Pancreas (tissue), 10 donors: ENCODE data around the gene TSHR. TPM values are rescaled to one million over a fixed set of nuclear protein-coding genes. Genes with fewer than 3 reads are reported as not detected.

ENCODE experiments used
- ATAC-seq, 4 donors: fragments of 200-7000 bp; cut with Tn5 transposase; one replicate each; pipeline versions ENCODE4 v1.8.0 to v1.9.1; 2020; ENCODE audit warnings: mild to moderate bottlenecking in 4 of 4, moderate library complexity in 4 of 4
- DNase-seq, 6 donors: peaks; one replicate each; pipeline ENCODE4 v3.0.0-alpha.2; 2020
- FAIRE-seq: peaks from 2 replicates; lab custom pipeline; 2012; peaks lifted over from hg19 to GRCh38; lab: Jason Lieb, UNC
- H3K27ac ChIP-seq, 4 donors: fragments of 200-600 bp; sonication (generic); 1 replicate in 3 of 4; 2 replicates in 1 of 4; pipeline versions ENCODE4 v1.5.0 to v1.8.0; 2020
- H3K27me3 ChIP-seq, 4 donors: fragments of 200-600 bp; one replicate each; pipeline ENCODE4 v1.8.0; 2021
- H3K36me3 ChIP-seq, 3 donors: fragments of 200-600 bp; sonication (generic) in 1 of 3; one replicate each; pipeline versions ENCODE4 v1.5.0 to v1.8.0; 2020 to 2021
- H3K4me1 ChIP-seq, 3 donors: fragments of 200-600 bp; one replicate each; pipeline ENCODE4 v1.8.0; 2021
- H3K4me3 ChIP-seq, 4 donors: fragments of 200-600 bp; sonication (generic) in 2 of 4; one replicate each; pipeline versions ENCODE4 v1.5.0 to v1.8.0; 2020 to 2021
- H3K9me3 ChIP-seq, 4 donors: fragments of 200-600 bp; one replicate each; pipeline ENCODE4 v1.8.0; 2021
- WGBS, 2 donors: extraction: QIAGEN DNeasy Blood & Tissue Kit; methylation state at CpG; one replicate each; pipeline ENCODE4 v1.1.7; 2013; 5-methylcytosine and 5-hydroxymethylcytosine counted together
- intact Hi-C, 3 donors: fragments of 100-400 bp; cut with DNase I; formaldehyde crosslinking; loops; one replicate each; pipeline versions ENCODE4 v1.11.1 to v1.14.2; 2022
- polyA plus RNA-seq, 2 donors: library from polyadenylated mRNA; stranded (reverse); fragments of 200-250 nt; gene quantifications; one replicate each; pipeline ENCODE4 v1.2.3, GENCODE V29; 2013
- total RNA-seq, 6 donors: library from RNA; stranded (reverse); fragmentation: NEBNext Ultra II Directional in 4 of 6; extraction: Animal tissue kit (Norgen Biotek cat#: 25700) in 4 of 6; gene quantifications; one replicate each; pipeline versions ENCODE4 v1.2.1 to v1.2.4, GENCODE V29; 2021 to 2023
- TF ChIP-seq, protein P1 (sequence below), 4 donors: fragments of 200-600 bp; sonication (generic) in 3 of 4; IDR thresholded peaks; one replicate each; pipeline versions ENCODE4 v1.5.0 to v1.8.0; 2021; ENCODE audit warnings: antibody characterized with exemption in 4 of 4
- donor health status: healthy with polysubstance abuse.
- donor health status: DM: no; HTN: no; CAD: no; lungs with moderate emphysema.
- donor health status: DM: no; HTN: no; CAD: no.
- donor health status: control.
- donor health status: control.
- donor health status: Bipolar disorder and iron deficiency.
- donor health status: DM: yes; HTN: yes; CAD: no.
- donor health status: DM: no; HTN: no; CAD: no.
- donor health status: DM: no; HTN: no; CAD: no.
- donor health status: DM: yes; HTN: yes; CAD: no.

Gene TSHR
- total and polyA plus RNA-seq, 8 donors, result 0.22 to 0.41 (median 0.29) TPM; not detected in 4

DNA sequence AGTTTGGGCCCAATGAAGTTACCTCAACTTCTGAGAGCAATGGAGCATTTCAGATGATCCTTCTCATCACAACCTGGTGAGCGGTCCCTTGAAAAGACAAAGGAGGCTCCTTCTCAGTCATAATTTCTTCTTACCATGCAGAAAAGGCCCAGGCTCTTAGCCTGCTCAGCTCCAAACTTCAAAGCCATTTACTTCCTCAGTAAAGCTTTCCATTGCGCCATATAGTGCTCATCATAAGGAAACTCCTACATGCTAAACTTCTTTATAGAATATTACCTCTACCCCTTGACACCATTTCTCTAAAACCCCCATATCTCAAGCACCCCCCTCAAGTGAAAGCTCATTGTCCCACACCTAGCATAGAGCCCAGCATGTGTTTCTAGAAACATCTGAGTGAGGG is 138.2 kb downstream of the TSHR start:
- no peak for FAIRE-seq

DNA sequence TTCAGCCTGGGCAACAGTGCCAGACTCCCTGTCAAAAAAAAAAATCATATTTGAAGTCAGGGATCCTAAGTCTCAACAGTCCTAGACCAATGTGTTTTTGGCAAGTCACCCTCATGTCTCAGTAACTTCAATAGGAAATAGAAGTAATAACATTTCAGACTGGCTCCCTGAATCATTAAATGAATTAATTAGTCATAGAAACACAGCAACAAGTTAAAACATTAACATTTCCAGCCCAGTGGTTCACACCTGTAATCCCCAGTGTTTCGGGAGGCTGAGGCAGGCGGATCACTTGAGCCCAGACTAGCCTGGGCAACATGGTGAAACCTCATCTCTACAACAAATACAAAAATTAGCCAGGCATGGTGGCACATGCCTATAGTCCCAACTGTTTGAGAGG is 140.1 kb downstream of the TSHR start:
- Histone ChIP-seq H3K4me3 (no peak overlapping the region), H3K36me3 (no peaks in the 10 kb centered on the region), H3K27ac (no peak overlapping the region), H3K27me3 (no peaks in the 10 kb centered on the region), H3K9me3 (no peaks in the 10 kb centered on the region), H3K4me1 (no peaks in the 10 kb centered on the region)
- no peak for ATAC-seq
- FAIRE-seq, result no peak
- DNase-seq, result no peak
- WGBS, 2 donors, result 90 to 91% methylated on average over 2 of the region's 2 CpGs
- intact Hi-C loops, result no loop called here
- TF ChIP-seq, protein P1, sequence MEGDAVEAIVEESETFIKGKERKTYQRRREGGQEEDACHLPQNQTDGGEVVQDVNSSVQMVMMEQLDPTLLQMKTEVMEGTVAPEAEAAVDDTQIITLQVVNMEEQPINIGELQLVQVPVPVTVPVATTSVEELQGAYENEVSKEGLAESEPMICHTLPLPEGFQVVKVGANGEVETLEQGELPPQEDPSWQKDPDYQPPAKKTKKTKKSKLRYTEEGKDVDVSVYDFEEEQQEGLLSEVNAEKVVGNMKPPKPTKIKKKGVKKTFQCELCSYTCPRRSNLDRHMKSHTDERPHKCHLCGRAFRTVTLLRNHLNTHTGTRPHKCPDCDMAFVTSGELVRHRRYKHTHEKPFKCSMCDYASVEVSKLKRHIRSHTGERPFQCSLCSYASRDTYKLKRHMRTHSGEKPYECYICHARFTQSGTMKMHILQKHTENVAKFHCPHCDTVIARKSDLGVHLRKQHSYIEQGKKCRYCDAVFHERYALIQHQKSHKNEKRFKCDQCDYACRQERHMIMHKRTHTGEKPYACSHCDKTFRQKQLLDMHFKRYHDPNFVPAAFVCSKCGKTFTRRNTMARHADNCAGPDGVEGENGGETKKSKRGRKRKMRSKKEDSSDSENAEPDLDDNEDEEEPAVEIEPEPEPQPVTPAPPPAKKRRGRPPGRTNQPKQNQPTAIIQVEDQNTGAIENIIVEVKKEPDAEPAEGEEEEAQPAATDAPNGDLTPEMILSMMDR (IDR thresholded peaks at IDR 0.05), result no peak

More for the DNA sequence above, 138.2 kb downstream of the TSHR start:
- no peaks in the 10 kb centered on the region for H3K9me3 ChIP-seq
- 98 to 100% methylated on average over 2 of the region's 2 CpGs for WGBS, 2 donors
- TF ChIP-seq, protein P1 (IDR thresholded peaks at IDR 0.05), result no peak
- DNase-seq (no peak), ATAC-seq (no peak)
- H3K27ac ChIP-seq, result no peak overlapping the region
- H3K27me3 ChIP-seq, result no peaks in the 10 kb centered on the region
- H3K4me3 ChIP-seq, result no peak overlapping the region
- intact Hi-C loops, result no loop called here
- no peaks in the 10 kb centered on the region for H3K36me3 ChIP-seq
- no peaks in the 10 kb centered on the region for H3K4me1 ChIP-seq

DNA sequence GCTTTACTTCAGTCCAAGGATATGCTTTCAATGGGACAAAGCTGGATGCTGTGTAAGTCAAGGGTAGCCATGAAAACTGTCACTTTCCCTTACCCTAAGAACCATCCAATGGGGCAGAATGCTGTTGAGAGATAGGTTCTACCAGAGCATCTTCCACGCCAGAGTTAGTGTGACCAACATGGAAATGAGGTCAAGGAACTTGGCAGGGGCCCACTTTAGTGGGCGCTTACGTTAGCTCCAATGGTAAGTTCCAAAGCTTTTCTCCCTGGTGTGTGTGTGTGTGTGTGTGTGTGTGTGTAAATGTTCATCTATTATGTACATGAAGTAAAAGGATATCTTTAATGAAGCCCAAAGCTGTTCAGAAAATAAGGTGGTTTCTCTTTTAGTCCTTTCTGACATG is 141.2 kb downstream of the TSHR start:
- H3K4me1 ChIP-seq, result no peaks in the 10 kb centered on the region
- 90 to 95% methylated on average over 3 of the region's 3 CpGs for WGBS, 2 donors
- TF ChIP-seq, protein P1 (IDR thresholded peaks at IDR 0.05), result no peak
- no peak overlapping the region for H3K27ac ChIP-seq
- no peak for DNase-seq
- no peaks in the 10 kb centered on the region for H3K9me3 ChIP-seq
- FAIRE-seq, result no peak
- no peaks in the 10 kb centered on the region for H3K36me3 ChIP-seq
- intact Hi-C loops, result no loop called here
- no peaks in the 10 kb centered on the region for H3K27me3 ChIP-seq
- no peak overlapping the region for H3K4me3 ChIP-seq
- no peak for ATAC-seq

DNA sequence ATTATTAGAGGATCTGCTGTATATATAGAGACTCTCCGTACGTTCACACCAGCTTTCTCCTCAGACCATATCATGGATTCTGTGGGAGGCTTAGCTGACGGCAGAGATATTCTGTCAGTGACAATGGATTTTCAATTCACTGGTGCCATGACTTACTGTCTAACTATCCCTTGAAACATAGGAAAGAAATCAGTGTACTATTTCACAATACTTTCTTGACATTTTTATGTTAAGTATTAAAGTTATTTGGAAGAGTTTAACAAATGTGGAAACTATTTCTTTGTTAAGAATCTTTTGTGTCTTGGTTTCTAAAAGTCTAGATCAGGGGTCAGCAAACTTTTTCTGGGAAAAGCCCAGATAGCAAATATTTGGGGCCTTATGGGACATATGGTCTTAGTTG is 146.8 kb downstream of the TSHR start:
- TF ChIP-seq, protein P1 (IDR thresholded peaks at IDR 0.05), result no peak
- H3K9me3 ChIP-seq, result no peaks in the 10 kb centered on the region
- 94 to 96% methylated on average over 3 of the region's 3 CpGs for WGBS, 2 donors
- FAIRE-seq (no peak), DNase-seq (no peak), ATAC-seq (no peak)
- no peaks in the 10 kb centered on the region for H3K36me3 ChIP-seq
- H3K4me1 ChIP-seq, result no peaks in the 10 kb centered on the region
- H3K27ac ChIP-seq, result no peak overlapping the region
- H3K4me3 ChIP-seq, result no peak overlapping the region
- intact Hi-C loops, result no loop called here
- no peaks in the 10 kb centered on the region for H3K27me3 ChIP-seq

DNA sequence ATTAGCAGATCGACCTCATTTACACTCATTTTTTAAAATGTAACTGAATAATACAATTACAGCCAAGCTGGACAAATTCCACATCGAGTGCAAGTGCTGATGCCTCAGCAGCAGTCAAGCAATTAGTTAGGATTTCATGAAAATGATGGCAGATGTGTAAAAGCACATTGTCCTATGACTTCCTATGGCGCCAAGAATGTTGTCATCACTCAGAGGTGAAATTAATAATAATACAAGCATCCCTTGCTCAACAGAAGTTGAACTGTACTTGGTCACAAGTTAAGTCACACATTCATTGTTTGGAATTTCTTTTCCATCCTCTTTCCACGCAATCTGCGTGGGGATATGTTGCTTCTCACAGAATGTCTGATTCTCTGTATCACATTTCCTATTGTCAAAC is 148.0 kb downstream of the TSHR start:
- peak in 1 of 4 donors; percentile 37 for ATAC-seq
- intact Hi-C loops, result no loop called here

More for the DNA sequence above, 148.0 kb downstream of the TSHR start:
- Histone ChIP-seq H3K9me3 (no peaks in the 10 kb centered on the region), H3K4me1 (no peaks in the 10 kb centered on the region), H3K4me3 (no peak overlapping the region), H3K27me3 (no peaks in the 10 kb centered on the region), H3K36me3 (no peaks in the 10 kb centered on the region), H3K27ac (no peak overlapping the region)
- TF ChIP-seq, protein P1 (IDR thresholded peaks at IDR 0.05), result no peak
- 80 to 86% methylated on average over 5 of the region's 5 CpGs for WGBS, 2 donors
- DNase-seq (no peak), FAIRE-seq (no peak)
